ENCODE measurements around the gene PYGB.

PYGB gene

GRCh38 chr20:25211273-25211672, 36.6 kb upstream of the PYGB start:
- H3K36me3 Mint-ChIP-seq (ENCODE audit: low read depth), result peaks cover 5% of the 10 kb centered on the region
- ATAC-seq (no peak), DNase-seq (no peak)
- peaks cover 4% of the 10 kb centered on the region for H3K4me1 Mint-ChIP-seq
- no peaks in the 10 kb centered on the region for H3K9me3 Mint-ChIP-seq
- no peak overlapping the region for H3K27ac Mint-ChIP-seq
- no peaks in the 10 kb centered on the region for H3K27me3 Mint-ChIP-seq
- no peak overlapping the region for H3K4me3 Mint-ChIP-seq

GRCh38 chr20:25212242-25212641, 35.6 kb upstream of the PYGB start:
- Mint-ChIP-seq H3K9me3 (no peaks in the 10 kb centered on the region), H3K36me3 (ENCODE audit: low read depth) (peaks cover 7% of the 10 kb centered on the region), H3K4me3 (no peak overlapping the region), H3K27me3 (no peaks in the 10 kb centered on the region), H3K4me1 (peaks cover 4% of the 10 kb centered on the region), H3K27ac (no peak overlapping the region)
- no peak for DNase-seq
- no peak for ATAC-seq

GRCh38 chr20:25213566-25214425, 34.1 kb upstream of the PYGB start:
- DNase-seq, result no peak
- no peak overlapping the region for H3K27ac Mint-ChIP-seq
- H3K36me3 Mint-ChIP-seq (ENCODE audit: low read depth), result peaks cover 7% of the 10 kb centered on the region

GRCh38 chr20:25214426-25214790, 33.5 kb upstream of the PYGB start:
- no peak overlapping the region for H3K4me3 Mint-ChIP-seq
- H3K36me3 Mint-ChIP-seq (ENCODE audit: low read depth), result peaks cover 10% of the 10 kb centered on the region
- H3K27ac Mint-ChIP-seq, result no peak overlapping the region
- no peak for DNase-seq
- no peaks in the 10 kb centered on the region for H3K9me3 Mint-ChIP-seq
- H3K4me1 Mint-ChIP-seq, result peaks cover 4% of the 10 kb centered on the region
- H3K27me3 Mint-ChIP-seq, result no peaks in the 10 kb centered on the region
- no peak for ATAC-seq

More at GRCh38 chr20:25213566-25214425, 34.1 kb upstream of the PYGB start:
- H3K4me1 Mint-ChIP-seq, result peaks cover 4% of the 10 kb centered on the region
- no peak overlapping the region for H3K4me3 Mint-ChIP-seq
- H3K27me3 Mint-ChIP-seq, result no peaks in the 10 kb centered on the region
- no peak for ATAC-seq
- no peaks in the 10 kb centered on the region for H3K9me3 Mint-ChIP-seq

GRCh38 chr20:25214819-25215218, 33.1 kb upstream of the PYGB start:
- H3K27ac Mint-ChIP-seq, result no peak overlapping the region
- no peaks in the 10 kb centered on the region for H3K4me1 Mint-ChIP-seq
- no peak overlapping the region for H3K4me3 Mint-ChIP-seq
- ATAC-seq, result no peak
- H3K36me3 Mint-ChIP-seq (ENCODE audit: low read depth), result peaks cover 10% of the 10 kb centered on the region
- DNase-seq, result no peak
- no peaks in the 10 kb centered on the region for H3K9me3 Mint-ChIP-seq
- no peaks in the 10 kb centered on the region for H3K27me3 Mint-ChIP-seq

GRCh38 chr20:25215521-25215920, 32.4 kb upstream of the PYGB start:
- ATAC-seq (no peak), DNase-seq (no peak)
- Mint-ChIP-seq H3K4me3 (no peak overlapping the region), H3K27me3 (no peaks in the 10 kb centered on the region), H3K9me3 (no peaks in the 10 kb centered on the region), H3K4me1 (no peaks in the 10 kb centered on the region), H3K27ac (no peak overlapping the region), H3K36me3 (ENCODE audit: low read depth) (peaks cover 10% of the 10 kb centered on the region)

- Mint-ChIP-seq H3K4me3 (no peak overlapping the region), H3K9me3 (no peaks in the 10 kb centered on the region), H3K36me3 (ENCODE audit: low read depth) (peaks cover 10% of the 10 kb centered on the region), H3K27ac (no peak overlapping the region), H3K27me3 (no peaks in the 10 kb centered on the region), H3K4me1 (no peaks in the 10 kb centered on the region)
- DNase-seq, result no peak
- no peak for ATAC-seq
These were observed 31.5 kb upstream of the PYGB start for GRCh38 chr20:25216199-25216945.

- no peaks in the 10 kb centered on the region for H3K9me3 Mint-ChIP-seq
- H3K27ac Mint-ChIP-seq, result no peak overlapping the region
- H3K4me1 Mint-ChIP-seq, result no peaks in the 10 kb centered on the region
- H3K4me3 Mint-ChIP-seq, result no peak overlapping the region
- ATAC-seq, result no peak
- peaks cover 10% of the 10 kb centered on the region for H3K36me3 Mint-ChIP-seq (ENCODE audit: low read depth)
- DNase-seq, result no peak
- no peaks in the 10 kb centered on the region for H3K27me3 Mint-ChIP-seq
These were observed 30.4 kb upstream of the PYGB start for GRCh38 chr20:25217161-25218108.

- H3K36me3 Mint-ChIP-seq (ENCODE audit: low read depth), result peaks cover 10% of the 10 kb centered on the region
- no peak for ATAC-seq
- H3K9me3 Mint-ChIP-seq, result no peaks in the 10 kb centered on the region
- H3K4me1 Mint-ChIP-seq, result peaks cover 5% of the 10 kb centered on the region
- no peak for DNase-seq
- H3K27ac Mint-ChIP-seq, result no peak overlapping the region
- H3K27me3 Mint-ChIP-seq, result no peaks in the 10 kb centered on the region
- H3K4me3 Mint-ChIP-seq, result no peak overlapping the region
These were observed 29.8 kb upstream of the PYGB start for GRCh38 chr20:25218109-25218486.

GRCh38 chr20:25218492-25218891, 29.4 kb upstream of the PYGB start:
- no peak overlapping the region for H3K27ac Mint-ChIP-seq
- peaks cover 10% of the 10 kb centered on the region for H3K36me3 Mint-ChIP-seq (ENCODE audit: low read depth)
- H3K9me3 Mint-ChIP-seq, result no peaks in the 10 kb centered on the region
- DNase-seq (no peak), ATAC-seq (no peak)
- no peak overlapping the region for H3K4me3 Mint-ChIP-seq
- H3K4me1 Mint-ChIP-seq, result peaks cover 9% of the 10 kb centered on the region
- H3K27me3 Mint-ChIP-seq, result no peaks in the 10 kb centered on the region

- no peaks in the 10 kb centered on the region for H3K9me3 Mint-ChIP-seq
- H3K27ac Mint-ChIP-seq, result no peak overlapping the region
- ATAC-seq, result no peak
- peaks cover 10% of the 10 kb centered on the region for H3K36me3 Mint-ChIP-seq (ENCODE audit: low read depth)
- no peaks in the 10 kb centered on the region for H3K27me3 Mint-ChIP-seq
- H3K4me3 Mint-ChIP-seq, result no peak overlapping the region
- H3K4me1 Mint-ChIP-seq, result peaks cover 18% of the 10 kb centered on the region
- DNase-seq, result no peak
These were observed 28.5 kb upstream of the PYGB start for GRCh38 chr20:25219365-25219764.

GRCh38 chr20:25220021-25220730, 27.7 kb upstream of the PYGB start:
- H3K36me3 Mint-ChIP-seq (ENCODE audit: low read depth), result peaks cover 5% of the 10 kb centered on the region
- no peaks in the 10 kb centered on the region for H3K9me3 Mint-ChIP-seq
- ATAC-seq, result no peak
- H3K4me3 Mint-ChIP-seq, result no peak overlapping the region
- no peak for DNase-seq
- H3K4me1 Mint-ChIP-seq, result peaks cover 20% of the 10 kb centered on the region
- H3K27me3 Mint-ChIP-seq, result no peaks in the 10 kb centered on the region
- no peak overlapping the region for H3K27ac Mint-ChIP-seq

- no peak overlapping the region for H3K27ac Mint-ChIP-seq
- peaks cover 20% of the 10 kb centered on the region for H3K4me1 Mint-ChIP-seq
- peaks cover 5% of the 10 kb centered on the region for H3K36me3 Mint-ChIP-seq (ENCODE audit: low read depth)
- no peak overlapping the region for H3K4me3 Mint-ChIP-seq
- no peaks in the 10 kb centered on the region for H3K9me3 Mint-ChIP-seq
- no peaks in the 10 kb centered on the region for H3K27me3 Mint-ChIP-seq
- DNase-seq, result no peak
- ATAC-seq, result no peak
These were observed 26.9 kb upstream of the PYGB start for GRCh38 chr20:25220810-25221591.

Data from activated naive CD8-positive, alpha-beta T cell treated with anti-CD3 and anti-CD28 coated beads, Interleukin-2, amount 50 U/mL, for 24 hours (primary cell).